GM12892 (cell line): ENCODE data around the gene BTBD6.

ENCODE experiments used
- POLR2AphosphoS5 ChIP-seq: IDR thresholded peaks from 2 replicates; pipeline ENCODE4 v1.6.1; 2011; ENCODE audit warnings: low read depth, low read length, control low read depth
- TAF1 ChIP-seq: IDR thresholded peaks from 2 replicates; pipeline ENCODE4 v1.6.1; 2011; ENCODE audit warnings: low read depth, mild to moderate bottlenecking, control low read depth, low read length, borderline replicate concordance

- TF ChIP-seq POLR2AphosphoS5: no peak
- TF ChIP-seq TAF1: no peak
These were observed 31.7 kb upstream of the BTBD6 start for GRCh38 chr14:105216490-105217247.
